Bronchial epithelial cell (primary cell): ENCODE results near the gene NIPAL3. TPM values are rescaled to one million over a fixed set of nuclear protein-coding genes. Genes with fewer than 3 reads are reported as not detected.

Experiments used
- DNase-seq: peaks from one replicate; pipeline ENCODE4 v3.0.0-alpha.2; 2010; ENCODE audit warnings: low read depth
- FAIRE-seq: peaks from 2 replicates; lab custom pipeline; 2011; peaks lifted over from hg19 to GRCh38; lab: Jason Lieb, UNC
- H3K27me3 ChIP-seq: 2 replicates; pipeline ENCODE4 v1.5.1; 2011; ENCODE audit warnings: low read length; ENCODE audit not compliant: control insufficient read depth, insufficient read depth
- H3K36me3 ChIP-seq: 2 replicates; pipeline ENCODE4 v1.5.1; 2011; ENCODE audit warnings: low read length; ENCODE audit not compliant: control insufficient read depth, insufficient read depth
- H3K4me3 ChIP-seq: 2 replicates; pipeline ENCODE4 v1.5.1; 2011; ENCODE audit warnings: mild to moderate bottlenecking, low read depth, low read length, control low read depth
- total RNA-seq: library from RNA; depleted of rRNA; stranded (reverse); fragments of >200 nt; gene quantifications from 2 replicates; pipeline ENCODE4 v1.2.1, GENCODE V29; 2014
- TF ChIP-seq, protein P1 (sequence below): IDR thresholded peaks from 2 replicates; pipeline ENCODE4 v1.5.1; 2011; ENCODE audit warnings: mild to moderate bottlenecking, moderate library complexity, low read length, control low read depth, inconsistent platforms; ENCODE audit not compliant: insufficient read depth, severe bottlenecking

The NIPAL3 gene
- total RNA-seq, 1 donor from 2014 or later, result 35.8 TPM

GRCh38 chr1:24383381-24383940 is 32.1 kb upstream of the NIPAL3 start:
- Histone ChIP-seq H3K4me3 (no peak overlapping the region), H3K27me3 (no peaks in the 10 kb centered on the region), H3K36me3 (peaks cover 2% of the 10 kb centered on the region)
- no peak for FAIRE-seq
- peak; percentile 83 for DNase-seq
- TF ChIP-seq, protein P1, sequence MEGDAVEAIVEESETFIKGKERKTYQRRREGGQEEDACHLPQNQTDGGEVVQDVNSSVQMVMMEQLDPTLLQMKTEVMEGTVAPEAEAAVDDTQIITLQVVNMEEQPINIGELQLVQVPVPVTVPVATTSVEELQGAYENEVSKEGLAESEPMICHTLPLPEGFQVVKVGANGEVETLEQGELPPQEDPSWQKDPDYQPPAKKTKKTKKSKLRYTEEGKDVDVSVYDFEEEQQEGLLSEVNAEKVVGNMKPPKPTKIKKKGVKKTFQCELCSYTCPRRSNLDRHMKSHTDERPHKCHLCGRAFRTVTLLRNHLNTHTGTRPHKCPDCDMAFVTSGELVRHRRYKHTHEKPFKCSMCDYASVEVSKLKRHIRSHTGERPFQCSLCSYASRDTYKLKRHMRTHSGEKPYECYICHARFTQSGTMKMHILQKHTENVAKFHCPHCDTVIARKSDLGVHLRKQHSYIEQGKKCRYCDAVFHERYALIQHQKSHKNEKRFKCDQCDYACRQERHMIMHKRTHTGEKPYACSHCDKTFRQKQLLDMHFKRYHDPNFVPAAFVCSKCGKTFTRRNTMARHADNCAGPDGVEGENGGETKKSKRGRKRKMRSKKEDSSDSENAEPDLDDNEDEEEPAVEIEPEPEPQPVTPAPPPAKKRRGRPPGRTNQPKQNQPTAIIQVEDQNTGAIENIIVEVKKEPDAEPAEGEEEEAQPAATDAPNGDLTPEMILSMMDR, result no peak

GRCh38 chr1:24384251-24385090 is 31.1 kb upstream of the NIPAL3 start:
- DNase-seq (peak; percentile 96), FAIRE-seq (peak; percentile 97)
- TF ChIP-seq, protein P1, result no peak
- H3K4me3 ChIP-seq, result no peak overlapping the region
- no peaks in the 10 kb centered on the region for H3K27me3 ChIP-seq
- peaks cover 3% of the 10 kb centered on the region for H3K36me3 ChIP-seq

DNA sequence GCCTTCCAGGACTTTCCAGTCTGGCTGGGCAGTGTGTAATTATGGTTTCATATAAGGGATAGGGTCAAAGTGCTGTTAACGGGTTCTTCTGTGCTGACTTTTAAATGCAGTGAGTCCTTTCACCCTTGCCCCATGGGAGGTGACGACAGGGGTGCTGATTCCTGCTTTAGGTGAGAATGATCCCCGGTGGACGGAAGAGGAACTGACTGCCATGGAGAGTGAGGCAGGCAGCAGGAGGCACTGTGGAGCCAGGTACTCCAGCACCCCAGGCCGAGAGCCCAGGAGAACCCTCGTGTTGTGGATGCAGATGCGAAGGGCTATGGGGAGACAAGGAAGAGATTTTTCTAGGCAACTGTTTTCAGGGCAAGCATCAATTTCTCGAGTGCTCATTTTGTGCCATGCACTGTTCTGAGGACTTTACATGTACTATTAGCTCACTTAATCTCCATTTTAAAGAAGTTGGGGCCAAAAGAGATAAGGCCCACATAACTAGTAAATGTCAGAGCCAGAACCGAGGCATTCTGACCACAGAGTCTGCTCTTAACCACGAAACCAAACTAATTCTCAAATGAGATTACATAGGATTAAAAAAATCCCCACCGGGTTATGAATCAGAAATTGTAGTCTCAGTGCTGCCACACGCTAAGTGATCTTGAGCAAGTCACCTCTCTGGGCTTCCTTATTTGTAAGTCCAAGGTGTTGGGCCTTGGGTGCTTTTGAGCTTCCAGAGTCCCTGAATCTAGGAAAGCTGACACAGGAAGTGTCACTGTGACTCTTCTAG is 30.3 kb upstream of the NIPAL3 start:
- FAIRE-seq (no peak), DNase-seq (peak; percentile 67)
- peaks cover 3% of the 10 kb centered on the region for H3K36me3 ChIP-seq
- H3K27me3 ChIP-seq, result no peaks in the 10 kb centered on the region
- TF ChIP-seq, protein P1, result peak; percentile 72
- no peak overlapping the region for H3K4me3 ChIP-seq

DNA sequence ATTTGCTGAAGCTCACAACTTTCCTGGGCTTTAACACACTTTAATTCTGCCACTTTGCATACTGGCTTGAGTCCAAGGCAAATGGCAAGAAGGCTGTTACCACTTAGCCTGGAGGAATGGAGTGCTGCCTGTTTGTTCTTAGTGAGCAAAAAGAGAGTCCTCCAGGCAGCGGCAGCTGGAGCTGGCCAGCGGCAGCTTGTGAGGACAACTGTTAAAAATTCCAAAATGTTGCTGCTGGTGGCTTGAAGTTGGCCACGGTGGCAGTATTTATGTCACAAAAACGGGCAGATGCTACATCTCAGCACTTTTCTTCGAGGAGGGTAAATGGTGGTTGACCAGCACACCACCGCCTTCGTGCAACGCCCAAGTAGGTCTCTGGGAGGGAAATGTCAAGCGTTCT is 29.4 kb upstream of the NIPAL3 start:
- DNase-seq (peak; percentile 30), FAIRE-seq (no peak)
- Histone ChIP-seq H3K4me3 (no peak overlapping the region), H3K27me3 (no peaks in the 10 kb centered on the region), H3K36me3 (peaks cover 3% of the 10 kb centered on the region)
- TF ChIP-seq, protein P1, result no peak

GRCh38 chr1:24386931-24387330 is 28.7 kb upstream of the NIPAL3 start:
- no peak for DNase-seq
- no peaks in the 10 kb centered on the region for H3K27me3 ChIP-seq
- no peak for FAIRE-seq

More at GRCh38 chr1:24386931-24387330, 28.7 kb upstream of the NIPAL3 start:
- Histone ChIP-seq H3K4me3 (no peak overlapping the region), H3K36me3 (peaks cover 3% of the 10 kb centered on the region)
- TF ChIP-seq, protein P1, result no peak
